Naive thymus-derived CD8-positive, alpha-beta T cell (primary cell): ENCODE data around the gene PLPPR1. TPM values are rescaled to one million over a fixed set of nuclear protein-coding genes. Genes with fewer than 3 reads are reported as not detected.

Source experiments
- ATAC-seq, 2 donors: fragments of 150-1000 bp; cut with Tn5 transposase in 1 of 2; sonication (Bioruptor Pico), chemical (Tn5 transposase) in 1 of 2; 1 replicate in 1 of 2; 2 replicates in 1 of 2; pipeline ENCODE4 v1.10.0; 2021; ENCODE audit warnings: mild to moderate bottlenecking in 2 of 2, moderate library complexity in 2 of 2
- POLR2A ChIA-PET: fragments of 350-600 bp; sonication (Branson Sonifier 250); formaldehyde crosslinking; loops from one replicate; lab custom pipeline; 2021; ENCODE audit warnings: antibody characterized with exemption; lab: Charles Lee
- DNase-seq, 10 donors: peaks; one replicate each; pipeline versions ENCODE4 v3.0.0 to v3.0.0-alpha.2; 2020 to 2022
- H3K27ac Mint-ChIP-seq, 10 donors: one replicate each; pipeline ENCODE4 v1.8.0; 2020 to 2022; ENCODE audit warnings: mild to moderate bottlenecking in 10 of 10, mixed read lengths in 10 of 10, moderate library complexity in 4 of 10, inconsistent platforms in 1 of 10
- H3K27me3 Mint-ChIP-seq, 5 donors: one replicate each; pipeline ENCODE4 v1.8.0; 2021 to 2022; ENCODE audit warnings: mixed read lengths in 5 of 5
- H3K36me3 Mint-ChIP-seq, 3 donors: one replicate each; pipeline ENCODE4 v1.8.0; 2020 to 2022; ENCODE audit warnings: mixed read lengths in 3 of 3, mild to moderate bottlenecking in 2 of 3, inconsistent platforms in 1 of 3
- H3K4me1 Mint-ChIP-seq, 4 donors: one replicate each; pipeline ENCODE4 v1.8.0; 2021 to 2022; ENCODE audit warnings: mixed read lengths in 4 of 4
- H3K4me3 Mint-ChIP-seq, 10 donors: one replicate each; pipeline ENCODE4 v1.8.0; 2020 to 2022; ENCODE audit warnings: mild to moderate bottlenecking in 10 of 10, mixed read lengths in 10 of 10, moderate library complexity in 6 of 10, inconsistent platforms in 1 of 10
- H3K9me3 Mint-ChIP-seq, 9 donors: one replicate each; pipeline ENCODE4 v1.8.0; 2020 to 2022; ENCODE audit warnings: mixed read lengths in 9 of 9, mild to moderate bottlenecking in 3 of 9, inconsistent platforms in 1 of 9, moderate library complexity in 1 of 9
- polyA plus RNA-seq, 3 donors: library from polyadenylated mRNA; unstranded; fragments of 300-500 nt; fragmentation: Illumina TruSeq; gene quantifications; one replicate each; pipeline ENCODE4 v1.2.3, GENCODE V29; 2021
- total RNA-seq, 8 experiments: library from RNA in 2 of 8; stranded (reverse) in 2 of 8; gene quantifications; one replicate each; pipeline ENCODE4 v1.2.3 and lab custom pipeline; 2021 to 2026

PLPPR1 gene
- total and polyA plus RNA-seq, 5 experiments from 2014 or later: not detected

DNA sequence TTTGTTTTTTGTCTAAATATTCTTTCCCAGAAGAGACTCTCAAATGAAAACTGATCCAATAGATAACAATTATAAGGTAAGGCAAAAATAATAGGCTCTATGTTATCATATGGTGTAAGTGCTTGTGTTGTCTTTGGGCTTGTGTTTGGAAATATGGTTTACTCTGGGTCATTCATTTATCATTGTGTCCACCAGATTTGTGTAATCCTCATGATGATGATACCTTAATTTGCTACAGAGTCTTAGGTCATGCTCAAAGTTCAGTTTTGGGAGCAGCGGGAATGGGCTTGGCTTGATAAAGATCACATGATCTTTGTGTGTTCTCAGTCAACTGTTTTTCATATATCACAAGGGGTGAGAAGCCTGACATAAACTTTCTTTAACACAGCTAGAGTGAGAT is 34.2 kb downstream of the PLPPR1 start:
- ATAC-seq (no peak), DNase-seq (no peak)
- Mint-ChIP-seq H3K4me1 (no peaks in the 10 kb centered on the region), H3K27me3 (peaks cover 1 to 7% (median 4%) of the 10 kb centered on the region in 5 donors), H3K36me3 (no peaks in the 10 kb centered on the region), H3K9me3 (no peaks in the 10 kb centered on the region), H3K4me3 (no peak overlapping the region), H3K27ac (no peak overlapping the region)
- POLR2A ChIA-PET: no interaction called here

DNA sequence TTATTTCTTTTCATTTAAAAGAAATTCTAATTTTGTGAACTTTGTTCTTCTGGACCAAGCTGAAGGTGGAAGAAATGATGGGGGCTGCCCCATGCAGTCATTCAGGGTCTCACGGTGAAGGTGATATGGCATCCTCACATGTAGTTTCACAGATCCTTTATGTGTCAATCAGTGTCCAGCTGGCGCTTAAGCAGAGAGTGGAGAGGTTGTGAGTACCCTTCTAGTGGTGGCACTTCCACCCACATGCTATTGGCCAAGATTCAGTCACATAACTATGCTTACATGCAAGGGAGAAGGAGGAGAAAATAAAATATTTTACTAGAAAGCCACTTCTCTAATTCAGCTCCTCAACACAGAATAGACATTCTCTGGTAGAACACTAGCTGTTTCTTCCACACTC is 34.7 kb downstream of the PLPPR1 start:
- no peaks in the 10 kb centered on the region for H3K9me3 Mint-ChIP-seq
- POLR2A ChIA-PET: no interaction called here
- ATAC-seq: no peak
- DNase-seq: no peak
- H3K27me3 Mint-ChIP-seq: peaks cover 0 to 4% (median 2%) of the 10 kb centered on the region in 5 donors
- no peaks in the 10 kb centered on the region for H3K4me1 Mint-ChIP-seq
- no peak overlapping the region for H3K27ac Mint-ChIP-seq
- H3K36me3 Mint-ChIP-seq: no peaks in the 10 kb centered on the region
- no peak overlapping the region for H3K4me3 Mint-ChIP-seq

DNA sequence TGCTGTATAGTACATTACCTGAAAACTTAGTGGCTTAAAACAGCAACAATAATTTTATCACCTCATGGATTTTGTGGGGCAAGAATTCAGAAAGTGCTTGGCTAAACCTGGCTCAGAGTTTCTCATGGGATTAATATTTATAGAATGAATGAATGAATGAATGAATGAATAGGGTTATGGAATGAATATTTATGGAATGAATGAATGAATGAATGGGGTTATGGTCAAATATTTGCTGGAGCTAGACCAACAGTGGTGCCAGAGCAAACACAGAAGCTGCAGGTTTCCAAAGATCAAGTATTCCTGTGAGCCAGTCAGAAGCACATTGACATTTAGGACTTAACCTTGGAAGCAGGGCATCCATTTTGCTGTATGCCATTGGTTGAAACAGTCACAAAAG is 35.7 kb downstream of the PLPPR1 start:
- Mint-ChIP-seq H3K9me3 (no peaks in the 10 kb centered on the region), H3K4me3 (no peak overlapping the region), H3K36me3 (no peaks in the 10 kb centered on the region), H3K27ac (no peak overlapping the region), H3K4me1 (no peaks in the 10 kb centered on the region), H3K27me3 (peaks cover 0 to 4% (median 2%) of the 10 kb centered on the region in 5 donors)
- ATAC-seq (no peak), DNase-seq (no peak)
- POLR2A ChIA-PET: no interaction called here

DNA sequence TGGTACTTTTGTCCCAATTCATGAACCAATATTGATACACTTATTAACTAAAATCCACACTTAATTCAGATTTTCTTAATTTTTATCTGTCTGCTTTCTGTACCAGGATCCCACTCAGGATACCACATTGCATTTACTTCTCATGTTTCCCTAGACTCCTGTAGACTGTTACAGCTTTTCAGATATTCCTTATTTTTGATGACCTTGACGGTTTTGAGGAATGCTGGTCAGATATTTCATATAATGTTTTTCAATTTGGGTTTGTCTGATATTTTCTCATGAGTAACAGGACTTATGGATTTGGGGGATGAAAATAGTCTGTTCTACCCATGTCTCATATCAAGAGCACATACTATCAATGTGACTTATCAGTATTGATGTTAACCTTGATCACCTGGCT is 37.4 kb downstream of the PLPPR1 start:
- DNase-seq (no peak), ATAC-seq (no peak)
- no peak overlapping the region for H3K4me3 Mint-ChIP-seq
- H3K27ac Mint-ChIP-seq: no peak overlapping the region
- no peaks in the 10 kb centered on the region for H3K4me1 Mint-ChIP-seq
- no peaks in the 10 kb centered on the region for H3K36me3 Mint-ChIP-seq
- H3K27me3 Mint-ChIP-seq: peaks cover 0 to 6% (median 4%) of the 10 kb centered on the region in 5 donors
- H3K9me3 Mint-ChIP-seq: no peaks in the 10 kb centered on the region
- POLR2A ChIA-PET: no interaction called here

DNA sequence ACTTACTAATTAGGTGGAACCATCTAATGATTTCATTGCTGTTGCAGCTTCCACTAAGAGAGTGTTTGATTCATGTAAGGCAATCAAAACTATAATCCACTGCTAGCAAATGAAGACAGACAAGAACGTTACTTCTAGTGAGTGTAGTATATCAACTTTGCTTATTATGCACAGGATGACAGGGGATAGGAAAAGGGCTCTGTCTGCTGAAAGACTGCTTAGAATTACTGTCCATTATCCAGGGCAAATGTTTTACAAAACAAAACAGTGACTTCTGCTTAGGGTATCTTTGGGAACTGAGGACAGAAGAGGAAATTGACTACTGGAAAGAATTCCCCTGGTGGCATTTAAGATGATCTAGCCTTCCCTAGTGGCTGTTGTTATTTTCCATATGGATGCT is 40.2 kb downstream of the PLPPR1 start:
- Mint-ChIP-seq H3K36me3 (no peaks in the 10 kb centered on the region), H3K4me1 (no peaks in the 10 kb centered on the region), H3K27me3 (peaks cover 0 to 18% (median 6%) of the 10 kb centered on the region in 5 donors), H3K9me3 (no peaks in the 10 kb centered on the region), H3K4me3 (no peak overlapping the region), H3K27ac (no peak overlapping the region)
- ATAC-seq (no peak), DNase-seq (no peak)
- POLR2A ChIA-PET: no interaction called here

DNA sequence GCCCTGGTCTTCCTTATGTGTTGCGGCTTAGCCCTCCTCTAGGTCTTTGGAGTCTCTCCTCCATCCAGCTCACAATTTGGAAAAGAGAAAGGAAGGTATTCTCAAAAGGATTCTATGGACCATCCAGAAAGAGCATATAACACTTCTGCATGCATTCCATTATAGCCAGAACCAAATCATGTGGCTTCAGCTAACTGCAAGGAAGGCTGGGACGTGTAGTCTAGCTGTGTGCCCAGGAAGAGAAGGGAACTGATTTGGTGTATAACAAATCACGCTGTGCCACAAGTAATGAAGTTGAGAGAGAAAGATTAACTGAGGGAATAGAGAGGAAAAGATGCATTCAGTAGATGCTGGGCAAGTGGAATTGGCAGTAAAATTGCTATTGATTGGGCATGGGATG is 43.7 kb downstream of the PLPPR1 start:
- Mint-ChIP-seq H3K27ac (peak overlapping the region in 1 of 10 donors; percentile 25), H3K27me3 (peaks cover 3 to 28% (median 8%) of the 10 kb centered on the region in 5 donors), H3K4me1 (no peaks in the 10 kb centered on the region), H3K4me3 (no peak overlapping the region), H3K36me3 (no peaks in the 10 kb centered on the region), H3K9me3 (peaks cover 0 to 4% (median 0%) of the 10 kb centered on the region in 9 donors)
- no peak for DNase-seq
- POLR2A ChIA-PET: no interaction called here
- no peak for ATAC-seq

DNA sequence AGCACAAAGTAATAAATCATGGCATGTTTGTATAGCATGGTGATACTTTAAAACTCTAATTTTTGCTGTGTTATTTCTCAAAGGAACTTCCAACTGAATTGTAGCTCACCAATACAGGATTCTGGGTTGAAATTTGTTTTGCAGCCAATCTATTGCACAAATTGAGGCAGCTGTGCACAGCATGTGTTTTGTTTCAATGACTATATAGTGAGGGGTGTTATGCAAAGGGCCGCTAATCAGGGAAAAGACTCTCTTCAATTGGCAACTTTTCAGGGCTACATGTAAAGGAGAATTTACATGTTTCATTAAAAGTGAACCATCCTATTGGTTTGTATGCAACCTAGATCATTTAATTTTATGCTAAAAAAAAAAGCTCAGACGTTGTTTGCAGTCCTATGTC is 44.6 kb downstream of the PLPPR1 start:
- POLR2A ChIA-PET: no interaction called here
- DNase-seq (no peak), ATAC-seq (no peak)
- Mint-ChIP-seq H3K27ac (no peak overlapping the region), H3K9me3 (peaks cover 0 to 9% (median 0%) of the 10 kb centered on the region in 9 donors), H3K27me3 (peaks cover 4 to 34% (median 8%) of the 10 kb centered on the region in 5 donors), H3K36me3 (no peaks in the 10 kb centered on the region), H3K4me1 (no peaks in the 10 kb centered on the region), H3K4me3 (no peak overlapping the region)

DNA sequence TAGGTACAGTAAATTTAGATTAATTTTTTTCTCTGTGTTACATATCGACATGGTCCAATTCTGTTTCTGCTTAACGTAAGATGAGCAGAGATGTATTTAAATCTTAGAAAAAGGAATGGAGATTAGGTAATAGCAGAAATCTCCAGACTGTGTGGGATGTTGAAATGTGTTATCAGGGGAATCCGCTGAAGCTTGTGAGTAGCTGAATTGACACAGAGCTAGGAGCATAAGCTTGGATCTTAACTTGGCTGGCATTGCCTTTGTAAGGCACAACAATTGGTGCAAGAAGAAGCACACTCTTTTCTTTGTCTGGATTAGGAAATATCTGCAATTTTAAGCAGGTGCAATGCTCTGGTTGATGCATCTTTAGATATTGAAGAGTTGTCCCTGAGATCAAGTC is 53.1 kb downstream of the PLPPR1 start:
- POLR2A ChIA-PET: no interaction called here
- no peak overlapping the region for H3K27ac Mint-ChIP-seq
- no peaks in the 10 kb centered on the region for H3K36me3 Mint-ChIP-seq
- no peak for DNase-seq
- peaks cover 0 to 9% (median 2%) of the 10 kb centered on the region in 9 donors for H3K9me3 Mint-ChIP-seq
- no peaks in the 10 kb centered on the region for H3K4me1 Mint-ChIP-seq
- ATAC-seq: no peak
- H3K4me3 Mint-ChIP-seq: no peak overlapping the region
- peaks cover 0 to 39% (median 6%) of the 10 kb centered on the region in 5 donors for H3K27me3 Mint-ChIP-seq

DNA sequence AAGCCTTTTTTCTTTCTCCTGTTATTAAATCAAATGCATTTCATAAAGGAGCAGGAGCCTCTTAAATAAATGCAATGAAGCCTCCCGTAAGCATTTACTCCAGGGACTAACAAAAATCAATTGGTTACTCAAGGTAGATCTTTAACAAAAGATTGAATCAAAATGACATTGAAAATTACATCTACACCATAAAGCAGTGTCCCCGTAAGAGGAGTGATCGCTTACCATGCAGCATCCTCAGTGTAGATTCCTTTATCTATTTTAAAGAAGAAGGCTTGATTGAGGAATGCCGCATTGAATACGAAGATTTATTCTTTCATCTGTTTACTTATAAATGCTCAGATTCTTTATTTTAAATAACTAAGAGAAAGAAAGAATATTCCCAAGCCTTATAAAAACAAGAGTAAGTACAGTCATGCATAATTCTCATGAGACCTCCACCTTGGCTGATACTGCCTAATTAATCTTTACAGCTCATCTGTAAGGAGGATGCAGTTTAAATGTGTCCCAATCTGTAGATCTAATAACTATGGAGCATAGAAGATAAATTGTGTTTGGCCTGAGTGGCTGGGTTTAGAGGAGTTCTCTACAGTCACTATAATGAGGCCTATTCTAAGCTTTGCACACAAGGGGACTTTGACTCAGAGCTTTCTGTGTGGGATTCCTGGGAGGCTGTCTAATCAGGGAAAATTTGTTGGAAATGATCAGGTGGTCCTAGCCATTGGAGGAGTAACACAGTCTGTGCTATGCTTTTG is 55.1 kb downstream of the PLPPR1 start:
- Mint-ChIP-seq H3K9me3 (peaks cover 0 to 7% (median 0%) of the 10 kb centered on the region in 9 donors), H3K27me3 (peaks cover 0 to 26% (median 1%) of the 10 kb centered on the region in 5 donors), H3K27ac (no peak overlapping the region), H3K4me1 (no peaks in the 10 kb centered on the region), H3K4me3 (no peak overlapping the region), H3K36me3 (no peaks in the 10 kb centered on the region)
- no peak for DNase-seq
- ATAC-seq: no peak
- POLR2A ChIA-PET: no interaction called here

DNA sequence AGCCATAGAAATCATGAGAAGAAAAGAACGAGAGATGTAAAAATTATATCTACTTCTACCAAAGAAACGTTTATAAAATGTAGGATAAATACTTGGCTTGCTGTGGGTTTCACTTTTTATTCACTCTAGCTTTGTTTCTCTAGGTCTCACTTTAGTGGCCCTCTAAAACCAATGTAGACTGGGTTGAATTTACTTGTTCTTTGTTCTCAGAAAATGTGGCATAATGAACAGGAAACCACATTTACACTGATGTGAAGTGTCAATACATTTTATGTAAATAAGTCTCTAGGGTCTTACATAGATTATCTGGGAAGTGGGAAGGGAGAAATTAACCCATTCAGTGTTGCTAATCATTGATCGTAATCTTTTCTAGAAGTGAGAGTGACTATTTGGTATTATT is 58.9 kb downstream of the PLPPR1 start:
- ATAC-seq (no peak), DNase-seq (no peak)
- POLR2A ChIA-PET: no interaction called here
- H3K27ac Mint-ChIP-seq: no peak overlapping the region
- peaks cover 0 to 16% (median 0%) of the 10 kb centered on the region in 9 donors for H3K9me3 Mint-ChIP-seq
- H3K36me3 Mint-ChIP-seq: no peaks in the 10 kb centered on the region
- H3K27me3 Mint-ChIP-seq: peaks cover 0 to 3% (median 1%) of the 10 kb centered on the region in 5 donors
- H3K4me3 Mint-ChIP-seq: no peak overlapping the region
- H3K4me1 Mint-ChIP-seq: no peaks in the 10 kb centered on the region

DNA sequence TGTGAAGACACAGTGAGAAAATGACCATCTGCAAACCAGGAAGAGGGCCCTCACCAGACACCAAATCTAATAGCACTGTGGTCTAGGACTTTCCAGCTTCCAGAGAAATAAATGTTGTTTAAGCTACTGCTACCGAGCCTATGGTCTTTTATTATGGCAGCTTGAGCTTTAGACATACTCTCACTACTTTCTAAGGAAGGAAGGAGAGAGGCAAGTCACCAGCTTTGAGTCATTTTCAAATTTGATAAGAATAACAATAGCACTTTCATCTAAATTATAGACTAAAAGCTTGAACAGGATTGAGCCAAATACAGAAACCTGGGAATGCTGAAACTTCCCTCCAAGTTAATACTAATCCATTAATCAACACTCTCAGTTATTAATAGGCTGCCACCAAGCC is 64.4 kb downstream of the PLPPR1 start:
- H3K36me3 Mint-ChIP-seq: peaks cover 0 to 4% (median 0%) of the 10 kb centered on the region in 3 donors
- POLR2A ChIA-PET: no interaction called here

DNA sequence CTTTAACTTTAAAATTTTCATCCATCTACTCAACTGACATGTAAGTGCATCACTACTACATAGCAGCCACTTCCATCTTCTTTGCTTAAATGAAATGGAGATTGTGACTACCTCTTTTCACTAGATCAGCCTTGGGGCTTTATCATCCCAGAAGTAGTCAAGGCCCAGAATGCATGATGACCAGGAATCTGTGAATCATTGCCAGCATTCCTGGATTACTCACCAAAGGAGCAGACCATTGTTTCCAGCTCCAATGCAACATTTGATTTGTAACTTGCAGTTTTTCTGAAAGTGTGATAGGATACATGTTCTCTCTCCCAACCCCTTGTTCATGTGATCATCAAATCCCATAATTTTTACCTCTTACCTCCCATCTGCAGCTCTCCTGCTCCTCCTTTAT is 65.1 kb downstream of the PLPPR1 start:
- H3K4me3 Mint-ChIP-seq: no peak overlapping the region
- DNase-seq (no peak), ATAC-seq (no peak)
- peaks cover 0 to 18% (median 11%) of the 10 kb centered on the region in 5 donors for H3K27me3 Mint-ChIP-seq
- H3K36me3 Mint-ChIP-seq: peaks cover 0 to 4% (median 0%) of the 10 kb centered on the region in 3 donors
- H3K9me3 Mint-ChIP-seq: peaks cover 0 to 34% (median 0%) of the 10 kb centered on the region in 9 donors
- H3K4me1 Mint-ChIP-seq: no peaks in the 10 kb centered on the region
- H3K27ac Mint-ChIP-seq: no peak overlapping the region
- POLR2A ChIA-PET: no interaction called here

More for the DNA sequence above, 64.4 kb downstream of the PLPPR1 start:
- no peak overlapping the region for H3K27ac Mint-ChIP-seq
- H3K4me1 Mint-ChIP-seq: no peaks in the 10 kb centered on the region
- ATAC-seq (no peak), DNase-seq (no peak)
- H3K27me3 Mint-ChIP-seq: peaks cover 0 to 18% (median 8%) of the 10 kb centered on the region in 5 donors
- peaks cover 0 to 27% (median 0%) of the 10 kb centered on the region in 9 donors for H3K9me3 Mint-ChIP-seq
- no peak overlapping the region for H3K4me3 Mint-ChIP-seq

DNA sequence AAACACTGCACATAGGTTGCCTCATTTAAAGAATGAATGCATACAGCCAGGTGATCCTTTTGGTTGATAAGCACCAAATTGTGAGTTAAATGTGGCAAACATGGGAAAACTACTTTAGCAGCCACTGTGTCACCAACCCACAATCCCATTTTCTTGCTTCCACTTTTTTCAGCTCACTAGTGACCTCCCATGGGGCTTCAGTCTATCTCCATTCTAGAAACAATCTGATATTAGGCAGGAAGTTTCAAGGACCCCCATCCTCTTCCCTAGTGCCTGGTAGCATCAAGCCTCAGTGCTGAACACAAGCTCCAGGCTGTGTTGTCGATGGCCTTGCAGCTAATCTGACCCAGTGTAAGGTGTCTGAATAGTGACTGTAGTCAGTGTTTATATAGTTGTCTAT is 66.2 kb downstream of the PLPPR1 start:
- Mint-ChIP-seq H3K4me3 (no peak overlapping the region), H3K9me3 (peaks cover 0 to 34% (median 0%) of the 10 kb centered on the region in 9 donors), H3K36me3 (peaks cover 0 to 4% (median 0%) of the 10 kb centered on the region in 3 donors), H3K4me1 (no peaks in the 10 kb centered on the region), H3K27ac (no peak overlapping the region), H3K27me3 (peaks cover 0 to 18% (median 11%) of the 10 kb centered on the region in 5 donors)
- DNase-seq (no peak), ATAC-seq (no peak)
- POLR2A ChIA-PET: no interaction called here
